Measurements from ENCODE around the gene LNPEP.

Gene LNPEP

DNA sequence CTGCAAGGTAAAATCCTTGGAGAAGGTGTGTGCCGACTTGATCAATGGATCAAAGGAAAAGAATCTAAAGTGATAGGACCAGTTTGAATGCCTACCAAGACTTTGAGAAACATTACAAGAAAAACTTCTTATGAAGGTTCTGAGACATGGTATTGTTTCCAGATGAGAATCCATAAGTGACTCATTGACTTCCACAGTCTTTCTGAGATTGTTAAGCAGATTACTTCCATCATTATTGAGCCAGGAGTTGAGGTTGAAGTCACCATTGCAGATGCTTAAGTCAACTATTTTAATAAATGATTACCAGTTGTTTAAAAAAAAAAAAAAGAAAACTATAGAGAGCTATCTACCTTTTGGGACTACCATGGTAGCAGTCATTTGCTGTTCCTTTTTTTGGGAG lies 7.0 kb downstream of the LNPEP start:
- H3K4me1 ChIP-seq (ENCODE audit: insufficient read depth, low read length) = peaks cover 24% of the 10 kb centered on the region
- H3K27me3 ChIP-seq (ENCODE audit: insufficient read depth, low read length, poor library complexity) = no peaks in the 10 kb centered on the region
- H2AFZ ChIP-seq (ENCODE audit: low read depth, low read length) = no peak overlapping the region
- DNase-seq (no peak), ATAC-seq (ENCODE audit: insufficient read depth, low read depth) (no peak)
- no peak overlapping the region for H3K4me3 ChIP-seq (ENCODE audit: low read depth in 1 of 2, low read length in 2 of 2)
- TF ChIP-seq, protein P1, sequence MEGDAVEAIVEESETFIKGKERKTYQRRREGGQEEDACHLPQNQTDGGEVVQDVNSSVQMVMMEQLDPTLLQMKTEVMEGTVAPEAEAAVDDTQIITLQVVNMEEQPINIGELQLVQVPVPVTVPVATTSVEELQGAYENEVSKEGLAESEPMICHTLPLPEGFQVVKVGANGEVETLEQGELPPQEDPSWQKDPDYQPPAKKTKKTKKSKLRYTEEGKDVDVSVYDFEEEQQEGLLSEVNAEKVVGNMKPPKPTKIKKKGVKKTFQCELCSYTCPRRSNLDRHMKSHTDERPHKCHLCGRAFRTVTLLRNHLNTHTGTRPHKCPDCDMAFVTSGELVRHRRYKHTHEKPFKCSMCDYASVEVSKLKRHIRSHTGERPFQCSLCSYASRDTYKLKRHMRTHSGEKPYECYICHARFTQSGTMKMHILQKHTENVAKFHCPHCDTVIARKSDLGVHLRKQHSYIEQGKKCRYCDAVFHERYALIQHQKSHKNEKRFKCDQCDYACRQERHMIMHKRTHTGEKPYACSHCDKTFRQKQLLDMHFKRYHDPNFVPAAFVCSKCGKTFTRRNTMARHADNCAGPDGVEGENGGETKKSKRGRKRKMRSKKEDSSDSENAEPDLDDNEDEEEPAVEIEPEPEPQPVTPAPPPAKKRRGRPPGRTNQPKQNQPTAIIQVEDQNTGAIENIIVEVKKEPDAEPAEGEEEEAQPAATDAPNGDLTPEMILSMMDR (IDR thresholded peaks at IDR 0.05; ENCODE audit: borderline replicate concordance, extremely low read depth, low read length, poor library complexity, severe bottlenecking) = no peak
- no peak for TF ChIP-seq EZH2 (IDR thresholded peaks at IDR 0.05; ENCODE audit: borderline replicate concordance, low read depth, low read length, severe bottlenecking)
- H3K9me3 ChIP-seq (ENCODE audit: insufficient read depth, low read length, severe bottlenecking) = no peaks in the 10 kb centered on the region
- no peak overlapping the region for H3K27ac ChIP-seq (ENCODE audit: low read length)
- no peak overlapping the region for H3K4me2 ChIP-seq (ENCODE audit: insufficient read depth, low read length)
- peaks cover 5% of the 10 kb centered on the region; the same call in 1 of the 2 replicates for H4K20me1 ChIP-seq (ENCODE audit: insufficient read depth, low read length)
- H3K36me3 ChIP-seq (ENCODE audit: insufficient read depth, low read length) = peaks cover 6% of the 10 kb centered on the region
- H3K79me2 ChIP-seq (ENCODE audit: insufficient read depth, low read length) = peaks cover 100% of the 10 kb centered on the region
- no peak overlapping the region for H3K9ac ChIP-seq (ENCODE audit: low read depth, low read length)

DNA sequence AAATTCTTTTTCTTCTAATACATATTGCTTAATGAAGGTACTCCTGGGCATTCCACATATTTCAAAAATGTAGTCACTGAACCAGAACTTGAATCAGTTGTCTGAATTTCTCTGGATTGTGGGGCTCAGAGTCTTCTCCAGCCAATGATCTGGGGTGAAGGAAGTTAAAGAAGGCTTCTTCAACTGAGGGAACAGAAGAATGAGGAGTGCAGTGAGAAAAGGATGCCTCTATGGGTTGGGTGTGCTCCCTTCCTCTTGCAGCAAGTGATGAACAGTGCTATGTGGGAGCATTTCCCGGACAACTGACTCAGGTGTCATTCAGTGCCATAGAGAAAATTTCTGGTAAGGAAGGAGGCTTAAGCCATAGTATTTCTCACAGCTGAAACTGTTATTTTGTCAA lies 7.9 kb downstream of the LNPEP start:
- Histone ChIP-seq H3K9ac (ENCODE audit: low read depth, low read length) (no peak overlapping the region), H3K4me3 (ENCODE audit: low read depth in 1 of 2, low read length in 2 of 2) (no peak overlapping the region), H4K20me1 (ENCODE audit: insufficient read depth, low read length) (peaks cover 3% of the 10 kb centered on the region; the same call in 1 of the 2 replicates), H3K27me3 (ENCODE audit: insufficient read depth, low read length, poor library complexity) (no peaks in the 10 kb centered on the region), H3K36me3 (ENCODE audit: insufficient read depth, low read length) (peaks cover 6% of the 10 kb centered on the region; the same call in 1 of the 2 replicates), H3K79me2 (ENCODE audit: insufficient read depth, low read length) (peaks cover 99% of the 10 kb centered on the region), H3K4me1 (ENCODE audit: insufficient read depth, low read length) (peaks cover 15% of the 10 kb centered on the region), H3K4me2 (ENCODE audit: insufficient read depth, low read length) (no peak overlapping the region), H3K27ac (ENCODE audit: low read length) (no peak overlapping the region), H2AFZ (ENCODE audit: low read depth, low read length) (no peak overlapping the region), H3K9me3 (ENCODE audit: insufficient read depth, low read length, severe bottlenecking) (no peaks in the 10 kb centered on the region)
- ATAC-seq (ENCODE audit: insufficient read depth, low read depth) (no peak), DNase-seq (no peak)
- TF ChIP-seq, protein P1 (IDR thresholded peaks at IDR 0.05; ENCODE audit: borderline replicate concordance, extremely low read depth, low read length, poor library complexity, severe bottlenecking) = no peak
- no peak for TF ChIP-seq EZH2 (IDR thresholded peaks at IDR 0.05; ENCODE audit: borderline replicate concordance, low read depth, low read length, severe bottlenecking)

- Histone ChIP-seq H4K20me1 (ENCODE audit: insufficient read depth, low read length) (peaks cover 3% of the 10 kb centered on the region; the same call in 1 of the 2 replicates), H3K9me3 (ENCODE audit: insufficient read depth, low read length, severe bottlenecking) (no peaks in the 10 kb centered on the region), H3K4me3 (ENCODE audit: low read depth in 1 of 2, low read length in 2 of 2) (no peak overlapping the region), H3K36me3 (ENCODE audit: insufficient read depth, low read length) (peaks cover 6% of the 10 kb centered on the region; the same call in 1 of the 2 replicates), H3K9ac (ENCODE audit: low read depth, low read length) (no peak overlapping the region), H3K4me1 (ENCODE audit: insufficient read depth, low read length) (0 out of 2 replicates have a peak, but pooled peaks cover 3% of the 10 kb centered on the region), H2AFZ (ENCODE audit: low read depth, low read length) (no peak overlapping the region), H3K27me3 (ENCODE audit: insufficient read depth, low read length, poor library complexity) (no peaks in the 10 kb centered on the region), H3K27ac (ENCODE audit: low read length) (no peak overlapping the region), H3K4me2 (ENCODE audit: insufficient read depth, low read length) (no peak overlapping the region), H3K79me2 (ENCODE audit: insufficient read depth, low read length) (peaks cover 99% of the 10 kb centered on the region)
- TF ChIP-seq EZH2 (IDR thresholded peaks at IDR 0.05; ENCODE audit: borderline replicate concordance, low read depth, low read length, severe bottlenecking) = no peak
- TF ChIP-seq, protein P1 (IDR thresholded peaks at IDR 0.05; ENCODE audit: borderline replicate concordance, extremely low read depth, low read length, poor library complexity, severe bottlenecking) = no peak
- DNase-seq (no peak), ATAC-seq (ENCODE audit: insufficient read depth, low read depth) (no peak)
Measured at GRCh38 chr5:96945144-96945897, 9.4 kb downstream of the LNPEP start.
